ENCODE measurements around the gene KRTAP5-6.
"Not testable (repeated sequence)": the region's sequence is repeated elsewhere in the genome, so short reads cannot be mapped to it uniquely, and the experiment has no call there.

Gene KRTAP5-6

DNA sequence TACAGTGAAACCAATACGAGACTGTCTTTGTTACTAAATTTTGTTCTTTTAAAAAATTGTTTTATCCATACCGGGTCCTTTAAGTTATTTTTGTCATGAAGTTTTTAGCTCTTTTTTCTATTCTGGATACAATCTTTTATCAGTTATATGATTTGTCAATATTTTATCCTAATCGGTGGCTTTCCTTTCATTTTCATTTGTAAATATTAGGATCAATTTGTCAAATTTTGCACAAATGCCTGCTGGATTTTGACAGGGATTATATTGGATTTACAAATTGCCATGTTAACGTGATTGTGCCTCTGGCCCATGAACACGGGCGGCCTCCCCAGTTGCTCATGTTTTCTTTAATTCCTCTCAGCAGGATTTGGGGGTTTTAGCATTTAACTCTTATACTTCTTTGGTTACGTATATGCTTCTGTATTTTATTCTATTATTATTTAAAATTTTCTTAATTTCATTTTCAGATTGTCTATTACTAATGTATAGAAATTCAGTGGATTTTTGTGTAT is 20.7 kb upstream of the KRTAP5-6 start:
- no peak for DNase-seq (ENCODE audit: low read depth, low spot score)
- H3K4me3 ChIP-seq (ENCODE audit: low read length), result no peak overlapping the region

DNA sequence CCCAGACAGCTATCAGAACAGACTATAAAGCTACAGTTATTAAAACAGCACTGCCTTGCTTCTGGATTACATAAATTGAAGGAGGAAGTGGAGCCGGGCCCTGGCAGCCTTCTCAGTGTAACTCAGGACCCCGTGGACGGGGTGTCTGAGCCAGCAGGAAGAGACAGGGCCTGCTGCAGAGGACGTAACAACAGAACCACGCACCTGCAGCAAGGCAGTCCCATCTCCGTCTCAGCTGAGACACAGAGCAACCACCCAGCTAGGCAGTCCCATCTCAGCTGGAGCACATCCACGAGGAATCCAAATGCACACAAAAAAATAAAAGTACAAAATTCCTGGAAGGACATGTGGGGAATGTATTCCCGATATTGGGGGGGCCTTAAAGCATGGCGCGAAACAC is 17.1 kb upstream of the KRTAP5-6 start:
- H3K4me3 ChIP-seq (ENCODE audit: low read length), result no peak overlapping the region
- DNase-seq (ENCODE audit: low read depth, low spot score), result no peak

DNA sequence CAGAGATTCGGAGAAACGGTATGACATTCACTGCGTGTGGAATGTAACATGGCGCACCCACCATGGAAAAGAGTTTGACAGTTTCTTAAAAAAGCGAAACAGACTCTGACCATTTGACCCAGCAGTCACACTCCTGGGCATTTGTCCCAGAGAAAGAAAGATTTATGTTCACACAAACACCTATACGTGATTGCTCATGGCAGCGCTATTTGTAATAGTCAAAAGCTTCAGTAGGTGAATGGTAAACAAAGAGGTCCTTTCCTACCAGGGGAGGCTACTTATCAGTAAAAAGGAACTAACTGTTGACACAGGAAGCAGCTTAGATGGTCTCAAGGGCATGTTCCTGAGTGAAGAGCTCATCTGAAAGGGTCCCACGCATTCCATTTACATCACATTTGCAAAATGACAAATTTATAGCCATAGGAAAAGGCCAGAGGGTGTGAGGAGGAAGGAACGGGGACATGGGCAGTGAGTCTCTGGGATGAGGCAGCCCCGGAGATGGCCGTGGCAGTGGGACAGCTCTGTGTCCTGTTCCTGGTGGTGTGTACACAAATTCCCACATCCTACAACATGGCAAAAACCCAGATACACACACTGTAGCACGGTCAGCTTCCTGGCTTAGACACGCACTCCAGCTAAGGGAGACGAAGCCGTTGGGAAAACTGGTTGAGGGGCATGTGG is 14.6 kb upstream of the KRTAP5-6 start:
- no peak overlapping the region for H3K4me3 ChIP-seq (ENCODE audit: low read length)
- no peak for DNase-seq (ENCODE audit: low read depth, low spot score)

DNA sequence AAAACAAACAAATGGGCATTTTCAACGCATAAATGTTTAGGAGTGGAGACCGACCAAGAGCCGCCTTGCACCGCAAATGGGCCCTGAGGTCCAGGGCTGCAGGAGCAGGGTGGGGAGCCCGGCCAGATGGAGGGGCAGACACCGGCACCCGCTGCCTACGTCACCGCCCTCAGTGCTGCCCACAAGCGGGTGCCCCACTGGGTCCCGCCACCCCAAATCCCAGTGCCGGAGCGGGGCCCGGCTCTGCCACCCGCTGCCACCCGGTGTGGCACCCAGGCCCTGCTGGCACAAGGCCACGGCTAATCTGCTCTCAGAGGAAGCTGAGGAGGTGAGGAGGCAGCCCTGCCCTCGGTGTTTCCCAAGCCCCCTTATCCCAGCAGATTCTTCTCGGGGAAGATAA is 13.8 kb upstream of the KRTAP5-6 start:
- H3K4me3 ChIP-seq (ENCODE audit: low read length); DNase-seq (ENCODE audit: low read depth, low spot score): not testable (repeated sequence)

DNA sequence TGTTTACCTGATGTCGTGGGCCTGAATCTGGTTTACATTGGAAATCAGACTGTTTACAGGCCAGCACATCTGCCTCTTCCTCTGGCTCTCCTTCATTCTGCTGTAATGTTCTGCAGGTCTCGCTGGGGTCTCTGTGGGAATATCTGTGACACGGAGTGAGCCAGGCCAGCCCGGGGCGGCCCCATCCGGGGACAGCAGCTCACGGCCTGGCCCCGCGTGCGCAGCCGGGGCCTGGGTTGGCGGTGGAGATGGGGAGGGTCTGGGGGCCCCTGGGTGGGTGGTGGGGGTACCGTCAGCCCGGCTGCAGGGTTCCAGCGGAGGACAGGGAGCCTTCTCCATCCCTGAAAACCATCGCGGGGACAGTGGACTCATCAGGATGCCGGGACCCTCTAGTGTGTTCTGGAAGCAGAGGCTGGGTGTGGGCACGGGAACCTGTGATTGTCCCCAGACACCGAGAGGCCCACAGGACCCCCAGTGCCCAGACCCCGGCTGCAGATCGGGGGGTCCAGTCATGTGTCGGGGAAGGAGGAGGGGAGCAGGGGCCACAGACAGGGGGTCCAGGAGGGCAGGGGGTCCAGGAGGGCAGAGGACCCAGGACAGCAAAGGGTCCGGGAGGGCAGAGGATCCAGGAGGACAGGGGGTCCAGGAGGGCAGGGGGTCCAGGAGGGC is 13.0 kb upstream of the KRTAP5-6 start:
- H3K4me3 ChIP-seq (ENCODE audit: low read length); DNase-seq (ENCODE audit: low read depth, low spot score): not testable (repeated sequence)

DNA sequence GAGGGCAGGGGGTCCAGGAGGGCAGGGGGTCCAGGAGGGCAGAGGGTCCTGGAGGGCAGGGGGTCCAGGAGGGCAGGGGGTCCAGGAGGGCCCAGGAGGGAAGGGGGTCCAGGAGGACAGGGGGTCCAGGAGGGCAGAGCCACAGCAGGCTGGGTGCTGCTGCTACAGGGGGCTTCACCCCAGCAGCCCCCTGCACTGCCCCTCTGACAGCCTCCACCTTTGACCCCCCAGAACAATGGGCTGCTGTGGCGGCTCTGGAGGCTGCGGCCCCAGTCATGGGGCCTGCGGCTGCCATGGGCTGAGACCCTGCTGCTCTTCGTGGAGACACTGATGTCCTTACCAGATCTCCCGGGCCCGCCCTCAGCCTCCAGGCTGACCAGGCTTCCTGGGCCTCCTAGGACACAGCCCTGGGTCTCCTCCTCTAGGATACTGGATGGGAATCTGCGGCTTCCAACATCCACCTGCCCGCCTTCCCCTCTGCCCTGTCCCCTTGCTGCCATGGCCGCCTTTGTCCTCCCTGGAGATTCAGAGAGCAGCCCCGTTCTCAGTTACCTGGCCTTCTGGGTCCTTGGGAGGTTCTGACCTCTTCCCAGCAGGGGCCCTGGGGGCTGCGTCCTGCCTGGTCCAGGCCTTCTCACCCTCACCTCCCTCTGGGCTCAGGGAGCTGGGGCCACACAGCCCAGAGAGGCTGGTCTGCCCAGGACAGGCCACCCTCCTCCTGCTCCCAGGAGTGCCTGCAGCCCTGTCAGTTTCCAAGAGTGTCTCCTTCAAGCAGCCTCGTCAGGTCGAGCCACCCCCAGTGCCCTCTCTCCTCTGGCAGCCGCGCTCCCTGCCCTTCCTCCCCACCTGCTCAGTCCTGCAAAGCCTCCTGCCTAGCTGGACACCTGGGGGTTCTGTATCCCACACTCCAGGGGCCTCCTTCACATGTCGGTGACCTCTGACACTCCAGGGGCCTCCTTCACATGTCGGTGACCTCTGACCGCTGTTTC is 11.8 kb upstream of the KRTAP5-6 start:
- DNase-seq (ENCODE audit: low read depth, low spot score), result not testable (repeated sequence)

DNA sequence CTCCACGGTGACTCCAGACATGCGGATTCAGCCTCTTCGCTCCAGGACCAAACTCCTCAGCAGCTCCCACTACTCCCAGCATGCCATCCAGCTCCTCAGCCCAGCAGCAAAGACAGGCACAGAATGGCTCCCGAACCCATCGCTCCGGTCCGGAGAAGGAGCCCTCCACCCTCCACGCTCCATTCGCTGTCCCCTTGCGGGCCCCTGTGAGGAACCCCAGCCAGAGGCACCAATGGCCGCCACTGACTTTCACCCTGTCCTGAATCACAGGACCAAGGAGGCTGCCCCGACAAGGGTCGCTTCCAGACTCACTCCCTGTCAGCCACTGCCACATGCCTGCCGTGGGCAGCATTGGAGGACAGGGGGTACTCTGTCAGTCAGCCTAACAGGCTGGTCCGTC is 10.8 kb upstream of the KRTAP5-6 start:
- DNase-seq (ENCODE audit: low read depth, low spot score); H3K4me3 ChIP-seq (ENCODE audit: low read length): not testable (repeated sequence)

More for the DNA sequence above, 11.8 kb upstream of the KRTAP5-6 start:
- not testable (repeated sequence) for H3K4me3 ChIP-seq (ENCODE audit: low read length)

DNA sequence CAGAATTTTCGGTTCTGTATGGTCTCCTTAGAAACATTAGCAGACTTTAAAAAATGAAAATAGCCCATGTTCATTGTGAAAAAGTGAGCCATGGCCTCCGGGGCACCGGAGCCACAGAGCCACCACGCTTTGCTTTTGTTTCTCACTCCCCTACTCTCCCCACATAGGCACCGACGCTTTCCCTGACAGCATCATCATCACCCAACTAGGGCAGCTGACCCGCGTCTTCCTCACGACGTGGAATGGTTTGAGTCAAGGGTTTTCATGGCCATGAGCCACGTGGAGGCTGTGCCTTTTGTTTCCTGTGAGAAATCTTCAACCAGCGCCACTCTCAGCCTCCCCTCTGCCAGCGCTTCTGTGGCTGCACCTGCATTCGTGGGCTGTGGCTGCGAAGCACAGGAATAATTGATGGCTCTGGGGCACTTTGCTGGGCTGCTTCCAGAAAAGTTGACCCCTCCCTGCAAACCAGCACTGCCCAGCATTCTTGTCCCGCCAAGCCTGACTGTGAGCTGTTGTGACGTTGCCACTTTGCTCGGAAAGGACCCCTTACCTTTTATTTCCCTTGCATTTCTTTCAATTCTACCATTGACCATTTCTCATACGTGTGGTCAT is 8.6 kb upstream of the KRTAP5-6 start:
- not testable (repeated sequence) for DNase-seq (ENCODE audit: low read depth, low spot score); H3K4me3 ChIP-seq (ENCODE audit: low read length)

DNA sequence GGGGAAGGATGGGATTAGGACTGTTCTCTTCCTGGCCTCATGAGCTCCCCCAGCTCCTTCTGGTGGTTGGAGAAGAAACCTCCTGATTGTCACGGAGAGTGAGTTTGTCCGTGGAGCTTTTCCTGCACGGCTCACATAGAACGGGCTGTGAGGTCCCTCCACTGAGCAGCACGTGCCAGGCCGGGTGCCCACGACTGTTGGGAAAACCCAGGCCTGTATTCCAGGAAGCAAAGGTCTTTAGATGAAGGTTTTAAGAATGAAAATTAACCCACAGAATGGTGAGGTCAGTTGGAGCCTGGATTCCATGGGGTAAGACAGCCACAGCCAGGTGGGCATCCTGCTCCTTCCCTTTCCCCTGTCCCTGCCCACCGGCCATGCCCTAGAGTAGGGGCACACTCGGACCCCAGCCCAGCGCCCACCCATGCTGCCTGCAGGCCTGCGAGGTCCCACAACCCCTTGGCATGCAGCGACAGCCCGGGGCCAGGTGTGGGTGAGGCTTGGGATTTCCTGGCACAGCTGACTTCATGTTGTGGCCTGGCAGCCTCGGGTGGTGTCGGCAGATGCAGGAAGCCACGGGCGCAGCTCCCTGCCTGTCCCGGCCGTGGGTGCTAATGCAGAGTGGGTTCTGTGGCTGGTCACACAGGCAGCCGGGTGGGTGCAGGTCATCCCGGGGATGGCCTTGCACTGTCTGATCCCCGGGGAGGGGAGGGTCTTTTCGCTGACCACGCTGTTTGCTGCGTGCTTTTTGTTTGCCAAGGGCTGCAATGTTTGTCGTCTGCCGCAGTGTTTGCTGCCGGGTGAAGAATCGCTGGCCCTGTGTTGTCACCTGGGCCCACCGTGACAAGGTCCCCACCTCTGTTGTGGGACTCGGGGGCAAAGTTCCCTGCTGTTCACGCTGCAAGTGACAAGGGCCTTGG is 7.5 kb upstream of the KRTAP5-6 start:
- DNase-seq (ENCODE audit: low read depth, low spot score); H3K4me3 ChIP-seq (ENCODE audit: low read length): not testable (repeated sequence)

DNA sequence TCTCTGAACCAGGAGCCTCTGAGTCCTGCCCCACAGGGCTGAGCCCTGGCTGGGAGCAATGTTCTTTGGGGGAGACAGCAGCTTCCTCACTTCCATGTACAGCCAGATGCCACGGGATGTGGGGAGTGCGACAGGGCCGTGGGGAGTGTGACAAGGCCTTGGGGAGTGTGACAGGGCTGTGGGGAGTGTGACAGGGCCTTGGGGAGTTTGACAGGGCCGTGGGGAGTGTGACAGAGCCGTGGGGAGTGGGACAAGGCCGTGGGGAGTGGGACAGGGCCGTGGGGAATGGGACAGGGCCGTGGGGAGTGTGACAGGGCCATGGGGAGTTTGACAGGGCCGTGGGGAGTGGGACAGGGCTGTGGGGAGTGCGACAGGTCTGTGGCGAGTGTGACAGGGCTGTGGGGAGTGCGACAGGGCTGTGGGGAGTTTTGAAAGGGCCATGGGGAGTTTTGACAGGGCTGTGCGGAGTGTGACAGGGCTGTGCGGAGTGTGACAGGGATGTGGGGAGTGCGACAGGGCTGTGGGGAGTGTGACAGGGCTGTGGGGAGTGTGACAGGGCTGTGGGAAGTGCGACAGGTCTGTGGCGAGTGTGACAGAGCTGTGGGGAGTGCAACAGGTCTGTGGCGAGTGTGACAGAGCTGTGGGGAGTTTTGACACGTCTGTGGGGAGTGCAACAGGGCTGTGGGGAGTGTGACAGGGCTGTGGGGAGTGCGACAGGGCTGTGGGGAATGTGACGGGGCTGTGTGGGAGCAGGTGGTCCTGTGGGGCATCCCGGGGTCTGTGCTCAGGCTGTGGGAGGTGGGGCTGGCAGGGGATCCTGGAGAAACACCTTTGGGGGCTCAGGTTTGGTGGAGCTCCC is 6.6 kb upstream of the KRTAP5-6 start:
- DNase-seq (ENCODE audit: low read depth, low spot score), result no peak
- no peak overlapping the region for H3K4me3 ChIP-seq (ENCODE audit: low read length)

DNA sequence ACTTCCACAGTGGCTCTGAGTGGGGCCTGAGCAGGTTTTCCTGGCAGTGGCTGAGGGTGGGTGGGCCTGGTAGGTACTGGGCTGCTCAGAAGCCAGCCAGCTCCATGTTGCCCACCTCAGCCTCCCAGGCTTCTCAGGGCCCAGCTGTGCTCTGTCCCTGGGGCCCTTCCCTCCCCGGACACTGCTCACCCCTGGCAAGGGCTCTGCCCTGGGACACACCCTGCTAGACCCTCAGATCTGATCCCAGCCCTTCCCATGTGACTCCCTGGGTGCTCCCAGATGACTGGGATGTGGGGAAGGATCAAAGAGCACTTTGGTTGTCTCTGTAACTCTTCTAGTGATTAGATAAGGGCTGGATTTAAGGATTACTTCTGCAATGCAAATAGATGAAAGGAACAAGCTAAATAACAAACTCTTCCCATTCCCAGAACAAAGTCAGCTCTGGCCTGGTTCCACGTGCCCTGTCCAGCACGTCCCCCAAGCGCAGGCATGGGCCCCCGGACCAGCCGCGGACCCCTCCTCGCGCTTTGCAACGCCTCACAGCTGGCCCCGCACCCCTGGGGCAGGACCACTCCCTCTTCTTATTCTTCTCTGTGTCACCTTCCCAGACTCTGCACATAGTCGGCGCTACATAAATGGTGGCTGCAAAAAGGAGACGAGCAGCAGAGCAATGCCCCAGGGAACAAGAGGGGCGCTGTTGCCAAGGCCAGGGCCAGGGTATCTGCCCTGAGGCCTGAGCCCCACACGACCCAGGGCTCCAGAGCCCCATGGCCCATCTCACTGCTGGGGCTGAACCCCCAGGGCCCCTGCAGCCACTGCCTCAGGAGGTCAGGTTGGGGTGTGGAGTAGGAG is 5.7 kb upstream of the KRTAP5-6 start:
- no peak overlapping the region for H3K4me3 ChIP-seq (ENCODE audit: low read length)
- DNase-seq (ENCODE audit: low read depth, low spot score), result no peak

DNA sequence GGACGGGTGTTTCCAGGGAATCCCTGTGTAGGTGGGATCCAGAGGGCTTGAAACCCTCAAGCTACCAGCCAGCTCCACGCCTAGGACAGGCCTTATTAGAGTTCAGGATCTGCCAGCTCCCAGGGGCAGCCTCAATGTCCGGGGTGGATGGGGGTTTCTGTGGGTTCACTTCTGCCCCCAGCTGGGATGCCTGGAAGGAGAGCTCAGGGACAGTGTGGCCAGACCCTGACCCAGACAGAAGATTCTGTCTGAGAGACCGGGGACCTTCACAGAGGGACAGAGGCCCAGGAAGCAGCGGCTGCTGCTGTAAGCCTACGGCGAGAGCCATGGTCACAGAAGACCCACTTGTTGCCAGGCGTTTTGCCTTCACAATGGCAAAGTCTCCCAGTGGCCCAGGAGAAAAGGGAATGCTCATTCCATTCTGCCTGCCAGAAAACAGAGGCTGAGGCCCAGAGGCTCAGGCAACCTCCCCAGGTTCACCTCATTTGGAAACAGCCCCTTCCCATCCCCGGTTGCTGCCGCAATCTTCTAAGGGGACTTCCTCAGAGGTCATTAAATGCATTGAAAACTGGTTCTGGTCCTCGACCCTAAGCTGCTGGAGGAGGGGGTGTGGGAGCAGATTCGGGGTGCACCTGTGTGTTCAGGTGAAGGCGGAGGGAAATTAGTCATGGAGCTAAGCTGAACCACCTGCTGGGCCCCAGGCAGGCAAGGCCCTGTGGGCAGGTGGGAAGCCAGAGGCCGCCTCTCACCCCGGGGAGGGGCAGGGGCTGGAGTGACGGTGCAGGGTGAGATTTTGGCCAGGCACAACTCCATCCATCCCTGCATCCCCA is 4.9 kb upstream of the KRTAP5-6 start:
- no peak for DNase-seq (ENCODE audit: low read depth, low spot score)
- no peak overlapping the region for H3K4me3 ChIP-seq (ENCODE audit: low read length)

DNA sequence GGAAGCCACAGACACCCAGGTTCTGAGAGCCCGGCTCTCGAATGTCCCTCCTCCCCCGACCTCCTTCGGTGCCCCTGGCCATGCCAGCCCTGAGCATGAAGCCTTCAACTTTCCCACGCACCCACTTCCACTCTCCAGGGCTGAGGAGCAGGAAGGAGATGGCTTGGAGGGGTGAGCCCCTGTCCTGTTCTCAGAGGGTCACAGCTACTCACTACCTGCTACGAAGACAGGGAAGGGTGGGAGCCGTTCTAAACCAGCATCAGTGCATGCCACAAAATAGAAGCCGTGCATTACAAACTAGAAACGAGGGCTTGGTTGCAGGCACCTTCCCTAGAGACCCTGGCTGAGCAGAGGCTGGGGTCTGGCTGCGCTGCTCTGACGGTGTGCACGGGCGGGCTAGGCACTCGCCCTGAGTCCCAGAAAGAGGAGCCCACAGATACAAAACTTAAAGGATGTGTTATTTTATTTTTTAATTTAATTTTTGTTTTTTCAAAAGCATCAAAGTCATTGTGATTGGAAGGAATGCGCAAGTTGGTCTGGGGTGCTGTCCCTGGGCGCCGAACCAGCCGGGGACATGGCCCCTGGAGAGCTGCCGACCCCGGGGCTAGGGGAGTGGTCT is 4.2 kb upstream of the KRTAP5-6 start:
- H3K4me3 ChIP-seq (ENCODE audit: low read length), result no peak overlapping the region
- DNase-seq (ENCODE audit: low read depth, low spot score), result no peak

DNA sequence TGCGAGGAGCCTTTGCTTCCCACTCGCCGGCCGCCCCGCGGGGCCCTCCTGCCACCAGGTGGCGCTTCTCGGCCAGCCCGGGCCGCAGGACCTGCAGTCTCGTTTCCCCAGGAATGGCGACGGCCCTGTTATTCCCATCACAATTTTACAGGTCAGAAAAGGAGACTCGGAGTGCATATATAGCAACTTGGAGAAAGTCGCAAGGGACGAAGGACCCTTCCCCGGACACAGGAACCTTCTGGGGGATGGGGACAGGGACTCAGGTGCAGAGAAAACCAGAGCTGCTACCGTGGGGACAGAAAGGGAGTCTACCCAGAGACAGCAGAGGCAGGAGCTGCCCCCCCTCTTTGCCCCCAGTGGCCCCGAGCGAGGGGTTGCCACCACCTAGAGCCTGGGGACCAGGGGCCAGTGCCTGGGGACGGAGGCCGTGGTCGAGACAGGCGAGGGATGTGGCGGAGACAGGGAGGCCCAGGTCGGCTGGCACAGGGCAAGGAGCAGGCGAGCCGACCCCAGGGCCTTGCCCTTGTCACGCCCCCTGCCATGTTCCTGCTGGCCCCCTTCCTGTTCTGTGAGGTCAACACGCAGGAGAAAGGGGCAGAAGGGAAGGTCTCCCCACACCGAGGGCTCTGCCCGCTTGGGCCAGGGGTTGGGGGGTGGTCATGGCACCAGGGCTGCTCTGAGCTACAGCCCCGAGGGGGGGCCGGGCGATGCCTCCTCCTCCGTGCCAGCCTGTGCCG is 3.5 kb upstream of the KRTAP5-6 start:
- peak; percentile 37 for DNase-seq (ENCODE audit: low read depth, low spot score)
- H3K4me3 ChIP-seq (ENCODE audit: low read length), result peak overlapping the region; percentile 34
